Caco-2 (cell line): ENCODE measurements around the gene CABP7. TPM values are rescaled to one million over a fixed set of nuclear protein-coding genes. Genes with fewer than 3 reads are reported as not detected.

ENCODE experiments used
- BruUV-seq: library from RNA; stranded (reverse); fragments of 400-500 nt; replicated peaks from 2 replicates; lab custom pipeline; 2021; lab: Mats Ljungman, UMichigan
- CTCF ChIA-PET: fragments of 300-600 bp; sonication (Branson Sonifier 250); formaldehyde crosslinking; loops from one replicate; lab custom pipeline; 2022; ENCODE audit warnings: antibody characterized with exemption; lab: Charles Lee
- POLR2A ChIA-PET: fragments of 300-600 bp; sonication (Branson Sonifier 250); formaldehyde crosslinking; loops from one replicate; lab custom pipeline; 2022; ENCODE audit warnings: antibody characterized with exemption; lab: Charles Lee
- DNase-seq, 2 experiments: peaks; one replicate each; pipeline versions ENCODE4 v3.0.0 to v3.0.0-alpha.2; 2020 to 2022
- H3K27me3 ChIP-seq: replicated peaks from 2 replicates; pipeline ENCODE4 v1.6.0; 2011; ENCODE audit warnings: low read length; ENCODE audit not compliant: control insufficient read depth, insufficient read depth
- H3K36me3 ChIP-seq: 2 replicates; pipeline ENCODE4 v1.5.1; 2011; ENCODE audit warnings: low read length; ENCODE audit not compliant: control insufficient read depth, insufficient read depth
- H3K4me1 ChIP-seq: fragments of 250-450 bp; sonication (Bioruptor Pico); 2 replicates; pipeline ENCODE4 v1.5.1; 2020; ENCODE audit warnings: mild to moderate bottlenecking
- H3K4me3 ChIP-seq: 2 replicates; pipeline ENCODE4 v1.5.1; 2011; ENCODE audit warnings: low read depth, mild to moderate bottlenecking, control low read depth, low read length
- H3K9me3 ChIP-seq: fragments of 250-450 bp; sonication (Bioruptor Pico); 2 replicates; pipeline ENCODE4 v1.5.1; 2020; ENCODE audit warnings: mild to moderate bottlenecking, moderate library complexity
- H3K27ac Mint-ChIP-seq: one replicate; pipeline ENCODE4 v1.8.0; 2022; ENCODE audit warnings: mixed read lengths; ENCODE audit not compliant: unreplicated experiment
- H3K27me3 Mint-ChIP-seq: one replicate; pipeline ENCODE4 v1.8.0; 2022; ENCODE audit warnings: mixed read lengths; ENCODE audit not compliant: insufficient read depth, unreplicated experiment
- H3K36me3 Mint-ChIP-seq: one replicate; pipeline ENCODE4 v1.8.0; 2022; ENCODE audit warnings: mild to moderate bottlenecking, mixed read lengths; ENCODE audit not compliant: insufficient read depth, unreplicated experiment
- H3K4me1 Mint-ChIP-seq: one replicate; pipeline ENCODE4 v1.8.0; 2022; ENCODE audit warnings: low read depth, mixed read lengths; ENCODE audit not compliant: unreplicated experiment
- H3K4me3 Mint-ChIP-seq: one replicate; pipeline ENCODE4 v1.8.0; 2022; ENCODE audit warnings: mild to moderate bottlenecking, moderate library complexity, mixed read lengths; ENCODE audit not compliant: unreplicated experiment
- H3K9me3 Mint-ChIP-seq: one replicate; pipeline ENCODE4 v1.8.0; 2022; ENCODE audit warnings: mixed read lengths; ENCODE audit not compliant: unreplicated experiment
- intact Hi-C: fragments of 100-400 bp; cut with micrococcal nuclease; formaldehyde crosslinking; loops from one replicate; pipeline ENCODE4 v1.10.0; 2022; ENCODE audit not compliant: unreplicated experiment
- total RNA-seq: library from RNA; stranded (reverse); gene quantifications from 2 replicates; pipeline ENCODE4 v1.2.3, GENCODE V29; 2022
- TF ChIP-seq, protein P1 (sequence below), 2 experiments: fragments of 200-600 bp in 1 of 2; IDR thresholded peaks; 1 replicate in 1 of 2; 2 replicates in 1 of 2; pipeline versions ENCODE4 v1.5.1 to v1.8.0; 2011 to 2022; ENCODE audit warnings: antibody characterized with exemption in 1 of 2, control low read depth in 1 of 2, inconsistent platforms in 1 of 2, low read depth in 1 of 2, low read length in 1 of 2, mild to moderate bottlenecking in 1 of 2, moderate library complexity in 1 of 2; ENCODE audit not compliant: insufficient read depth in 1 of 2, severe bottlenecking in 1 of 2, unreplicated experiment in 1 of 2

CABP7 gene
- total RNA-seq, 1 experiment from 2014 or later = not detected

DNA sequence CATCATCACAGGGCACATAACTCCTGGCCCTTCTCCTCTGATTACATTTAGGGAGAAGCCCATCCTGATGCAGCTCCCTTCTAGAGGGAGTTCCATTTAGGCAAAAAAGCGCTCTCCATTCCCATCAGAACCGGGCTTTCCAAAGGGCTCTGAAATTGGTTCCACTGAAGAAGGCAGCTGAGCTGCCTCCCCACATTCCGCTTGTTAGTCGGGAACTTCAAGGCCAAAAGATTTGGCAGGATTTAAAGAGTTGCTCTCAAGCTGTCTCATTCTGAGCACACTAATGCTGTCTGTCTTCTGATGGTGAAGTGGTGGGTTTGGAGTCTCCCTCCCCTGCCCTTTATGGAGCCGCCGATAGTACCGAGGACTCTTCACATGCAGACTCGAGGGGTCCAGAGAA, 26.6 kb upstream of the CABP7 start:
- no peaks in the 10 kb centered on the region for H3K4me1 Mint-ChIP-seq
- no peaks in the 10 kb centered on the region for H3K4me1 ChIP-seq
- no peaks in the 10 kb centered on the region for H3K27me3 ChIP-seq
- ChIA-PET CTCF (interaction anchor here (0.6 kb wide), 1 partner anchor 7 kb away, joined by 4 read pairs; no protein-coding TSS in a partner anchor), POLR2A (no interaction called here)
- no peak overlapping the region for H3K4me3 Mint-ChIP-seq
- H3K36me3 Mint-ChIP-seq = peaks cover 6% of the 10 kb centered on the region
- no peak overlapping the region for H3K4me3 ChIP-seq
- no peak for DNase-seq
- TF ChIP-seq, protein P1, sequence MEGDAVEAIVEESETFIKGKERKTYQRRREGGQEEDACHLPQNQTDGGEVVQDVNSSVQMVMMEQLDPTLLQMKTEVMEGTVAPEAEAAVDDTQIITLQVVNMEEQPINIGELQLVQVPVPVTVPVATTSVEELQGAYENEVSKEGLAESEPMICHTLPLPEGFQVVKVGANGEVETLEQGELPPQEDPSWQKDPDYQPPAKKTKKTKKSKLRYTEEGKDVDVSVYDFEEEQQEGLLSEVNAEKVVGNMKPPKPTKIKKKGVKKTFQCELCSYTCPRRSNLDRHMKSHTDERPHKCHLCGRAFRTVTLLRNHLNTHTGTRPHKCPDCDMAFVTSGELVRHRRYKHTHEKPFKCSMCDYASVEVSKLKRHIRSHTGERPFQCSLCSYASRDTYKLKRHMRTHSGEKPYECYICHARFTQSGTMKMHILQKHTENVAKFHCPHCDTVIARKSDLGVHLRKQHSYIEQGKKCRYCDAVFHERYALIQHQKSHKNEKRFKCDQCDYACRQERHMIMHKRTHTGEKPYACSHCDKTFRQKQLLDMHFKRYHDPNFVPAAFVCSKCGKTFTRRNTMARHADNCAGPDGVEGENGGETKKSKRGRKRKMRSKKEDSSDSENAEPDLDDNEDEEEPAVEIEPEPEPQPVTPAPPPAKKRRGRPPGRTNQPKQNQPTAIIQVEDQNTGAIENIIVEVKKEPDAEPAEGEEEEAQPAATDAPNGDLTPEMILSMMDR (IDR thresholded peaks at IDR 0.05; ENCODE audit: insufficient read depth in 1 of 2, low read depth in 1 of 2, low read length in 1 of 2, severe bottlenecking in 1 of 2, unreplicated experiment in 1 of 2) = no peak
- H3K27ac Mint-ChIP-seq = no peak overlapping the region
- no TSS peak for BruUV-seq
- intact Hi-C loops = no loop called here
- H3K9me3 ChIP-seq = no peaks in the 10 kb centered on the region
- no peaks in the 10 kb centered on the region for H3K36me3 ChIP-seq
- no peaks in the 10 kb centered on the region for H3K9me3 Mint-ChIP-seq
- no peaks in the 10 kb centered on the region for H3K27me3 Mint-ChIP-seq

DNA sequence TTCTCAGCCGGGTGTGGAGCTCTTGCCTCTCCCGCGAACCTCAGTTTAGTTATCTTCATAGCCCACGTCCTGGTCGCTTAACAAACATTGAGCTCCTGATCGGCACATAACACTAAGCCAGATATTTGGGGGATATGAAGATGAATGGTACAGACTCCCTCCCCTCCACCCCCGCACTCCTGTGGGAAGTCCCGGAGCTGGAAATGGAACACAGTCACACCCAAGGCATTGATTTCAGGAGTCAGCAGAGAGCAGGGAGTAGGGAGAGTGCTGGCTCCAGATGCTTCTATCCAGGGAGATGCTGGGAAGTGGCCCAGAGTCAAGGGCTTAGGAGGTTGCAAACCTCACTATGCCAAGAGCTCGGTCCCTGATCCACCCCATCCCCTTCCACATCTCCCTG, 26.1 kb upstream of the CABP7 start:
- POLR2A ChIA-PET = no interaction called here

GRCh38 chr22:29695129-29695926, 24.5 kb upstream of the CABP7 start:
- no peaks in the 10 kb centered on the region for H3K4me1 Mint-ChIP-seq
- no peak for DNase-seq
- POLR2A ChIA-PET = no interaction called here

More for the DNA sequence above, 26.1 kb upstream of the CABP7 start:
- H3K4me1 ChIP-seq = no peaks in the 10 kb centered on the region
- DNase-seq = no peak
- no peaks in the 10 kb centered on the region for H3K27me3 Mint-ChIP-seq
- CTCF ChIA-PET = interaction anchor here (0.6 kb wide), 1 partner anchor 8 kb away, joined by 4 read pairs; no protein-coding TSS in a partner anchor
- no peaks in the 10 kb centered on the region for H3K27me3 ChIP-seq
- intact Hi-C loops = no loop called here
- no peaks in the 10 kb centered on the region for H3K9me3 ChIP-seq
- no peaks in the 10 kb centered on the region for H3K4me1 Mint-ChIP-seq
- peaks cover 6% of the 10 kb centered on the region for H3K36me3 Mint-ChIP-seq
- H3K4me3 Mint-ChIP-seq = no peak overlapping the region
- no peaks in the 10 kb centered on the region for H3K36me3 ChIP-seq
- no TSS peak for BruUV-seq
- TF ChIP-seq, protein P1 (IDR thresholded peaks at IDR 0.05; ENCODE audit: insufficient read depth in 1 of 2, low read depth in 1 of 2, low read length in 1 of 2, severe bottlenecking in 1 of 2, unreplicated experiment in 1 of 2) = no peak
- H3K4me3 ChIP-seq = no peak overlapping the region
- H3K27ac Mint-ChIP-seq = no peak overlapping the region
- no peaks in the 10 kb centered on the region for H3K9me3 Mint-ChIP-seq

More at GRCh38 chr22:29695129-29695926, 24.5 kb upstream of the CABP7 start:
- no peaks in the 10 kb centered on the region for H3K27me3 Mint-ChIP-seq
- H3K27ac Mint-ChIP-seq = no peak overlapping the region
- no peak overlapping the region for H3K4me3 Mint-ChIP-seq
- Histone ChIP-seq H3K9me3 (no peaks in the 10 kb centered on the region), H3K27me3 (no peaks in the 10 kb centered on the region), H3K36me3 (no peaks in the 10 kb centered on the region), H3K4me1 (no peaks in the 10 kb centered on the region), H3K4me3 (no peak overlapping the region)
- H3K36me3 Mint-ChIP-seq = peaks cover 6% of the 10 kb centered on the region
- no peaks in the 10 kb centered on the region for H3K9me3 Mint-ChIP-seq
- CTCF ChIA-PET = no interaction called here
- intact Hi-C loops = no loop called here
- TF ChIP-seq, protein P1 (IDR thresholded peaks at IDR 0.05; ENCODE audit: insufficient read depth in 1 of 2, low read depth in 1 of 2, low read length in 1 of 2, severe bottlenecking in 1 of 2, unreplicated experiment in 1 of 2) = no peak
- BruUV-seq = no TSS peak
